Endothelial cell of umbilical vein (primary cell): Measurements from ENCODE around the gene ZKSCAN2. TPM values are rescaled to one million over a fixed set of nuclear protein-coding genes. Genes with fewer than 3 reads are reported as not detected.

ENCODE experiments used
- BruUV-seq: library from RNA; stranded (reverse); fragments of 400-500 nt; replicated peaks from 2 replicates; lab custom pipeline; 2021; lab: Mats Ljungman, UMichigan
- CTCF ChIA-PET: fragments of 300-600, 350-600 bp; sonication (Branson Sonifier 250); formaldehyde crosslinking; loops from one replicate; lab custom pipeline; 2021; ENCODE audit warnings: antibody characterized with exemption, inconsistent platforms; lab: Charles Lee
- POLR2A ChIA-PET: fragments of 300-600, 350-600 bp; sonication (Branson Sonifier 250); formaldehyde crosslinking; loops from one replicate; lab custom pipeline; 2021; ENCODE audit warnings: antibody characterized with exemption, inconsistent platforms; lab: Charles Lee
- DNase-seq: peaks from one replicate; pipeline ENCODE4 v3.0.0-alpha.2; 2011; ENCODE audit warnings: low read depth, low spot score
- FAIRE-seq: peaks from 2 replicates; lab custom pipeline; 2011; peaks lifted over from hg19 to GRCh38; lab: Jason Lieb, UNC
- H2AFZ ChIP-seq: 2 replicates; pipeline ENCODE4 v1.6.0; 2012; ENCODE audit warnings: low read depth, low read length, control low read depth, inconsistent platforms
- H3K27ac ChIP-seq: 2 replicates; pipeline ENCODE4 v1.5.1; 2011; ENCODE audit warnings: low read depth, mild to moderate bottlenecking, control low read depth, low read length, moderate library complexity; ENCODE audit not compliant: insufficient read depth
- H3K27me3 ChIP-seq, 2 experiments: 2 replicates each; pipeline versions ENCODE4 v1.6.0 to v1.6.1; 2011; ENCODE audit warnings: low read length in 2 of 2, mixed read lengths in 1 of 2; ENCODE audit not compliant: control insufficient read depth in 2 of 2, insufficient read depth in 2 of 2
- H3K36me3 ChIP-seq, 2 experiments: 2 replicates in 1 of 2; 3 replicates in 1 of 2; pipeline ENCODE4 v1.5.1; 2011; ENCODE audit warnings: low read length in 2 of 2, mild to moderate bottlenecking in 1 of 2, moderate library complexity in 1 of 2; ENCODE audit not compliant: control insufficient read depth in 2 of 2, insufficient read depth in 2 of 2; ENCODE audit errors: extremely low read depth in 1 of 2
- H3K4me1 ChIP-seq: 3 replicates; pipeline ENCODE4 v1.5.1; 2011; ENCODE audit warnings: mild to moderate bottlenecking, low read length; ENCODE audit not compliant: control insufficient read depth, insufficient read depth; ENCODE audit errors: extremely low read depth
- H3K4me2 ChIP-seq: 2 replicates; pipeline ENCODE4 v1.6.1; 2011; ENCODE audit warnings: low read length, control low read depth, mixed read lengths; ENCODE audit not compliant: insufficient read depth
- H3K4me3 ChIP-seq, 3 experiments: fragments of 200-600 bp in 1 of 3; sonication (generic), shearing (Covaris generic) in 1 of 3; replicated peaks in 1 of 3; 2 replicates each; pipeline ENCODE4 v1.5.1; 2011 to 2016; ENCODE audit warnings: control low read depth in 3 of 3, low read length in 3 of 3, mild to moderate bottlenecking in 2 of 3, inconsistent platforms in 1 of 3, low read depth in 1 of 3, moderate library complexity in 1 of 3; ENCODE audit not compliant: insufficient read depth in 1 of 3
- H3K79me2 ChIP-seq: 2 replicates; pipeline ENCODE4 v1.6.0; 2012; ENCODE audit warnings: low read length, inconsistent platforms; ENCODE audit not compliant: control insufficient read depth, insufficient read depth
- H3K9ac ChIP-seq: replicated peaks from 2 replicates; pipeline ENCODE3; 2011; ENCODE audit warnings: low read length, control low read depth; ENCODE audit not compliant: insufficient read depth; ENCODE audit errors: extremely low read depth
- H3K9me1 ChIP-seq: replicated peaks from 3 replicates; pipeline ENCODE4 v1.6.0; 2011; ENCODE audit warnings: mild to moderate bottlenecking, low read length; ENCODE audit not compliant: control insufficient read depth, insufficient read depth; ENCODE audit errors: extremely low read depth
- H3K9me3 ChIP-seq: replicated peaks from 2 replicates; pipeline ENCODE4 v1.5.1; 2012; ENCODE audit warnings: low read length, inconsistent platforms; ENCODE audit not compliant: control insufficient read depth, insufficient read depth
- H4K20me1 ChIP-seq: replicated peaks from 2 replicates; pipeline ENCODE3; 2011; ENCODE audit warnings: mild to moderate bottlenecking, low read length; ENCODE audit not compliant: control insufficient read depth, insufficient read depth; ENCODE audit errors: extremely low read depth
- EZH2 ChIP-seq: IDR thresholded peaks from 2 replicates; pipeline ENCODE4 v1.6.1; 2012; ENCODE audit warnings: borderline replicate concordance, low read depth, mild to moderate bottlenecking, moderate library complexity, low read length, inconsistent platforms; ENCODE audit not compliant: severe bottlenecking
- FOS ChIP-seq: IDR thresholded peaks from 2 replicates; pipeline ENCODE4 v1.6.1; 2011; ENCODE audit warnings: mild to moderate bottlenecking, low read length, moderate library complexity, borderline replicate concordance; ENCODE audit not compliant: insufficient read depth
- GATA2 ChIP-seq: IDR thresholded peaks from 2 replicates; pipeline ENCODE4 v1.7.0; 2011; ENCODE audit warnings: low read depth, mild to moderate bottlenecking, moderate library complexity, mixed read lengths, low read length; ENCODE audit not compliant: insufficient read length, insufficient read depth
- JUN ChIP-seq: IDR thresholded peaks from 2 replicates; pipeline ENCODE4 v1.6.1; 2011; ENCODE audit warnings: borderline replicate concordance, low read depth; ENCODE audit not compliant: insufficient read length, insufficient read depth
- MYC ChIP-seq: IDR thresholded peaks from one replicate; pipeline ENCODE4 v1.6.1; 2011; ENCODE audit warnings: mild to moderate bottlenecking, low read depth, low read length
- POLR2A ChIP-seq: IDR thresholded peaks from 2 replicates; pipeline ENCODE4 v1.6.1; 2012; ENCODE audit warnings: low read depth, mild to moderate bottlenecking, control low read depth, low read length
- POLR2AphosphoS5 ChIP-seq: IDR thresholded peaks from 2 replicates; pipeline ENCODE4 v1.6.1; 2012; ENCODE audit warnings: low read depth, mild to moderate bottlenecking, control low read depth, low read length, moderate library complexity; ENCODE audit not compliant: insufficient read depth
- dilution Hi-C: fragments of 300-500 bp; cut with MboI; formaldehyde crosslinking; loops from one replicate; pipeline ENCODE4 v1.15.0; 2019; ENCODE audit warnings: low sequenced_read_pairs; ENCODE audit not compliant: extremely low pct_ligation_motif_present
- intact Hi-C: fragments of 100-400 bp; cut with micrococcal nuclease; formaldehyde crosslinking; loops from one replicate; pipeline ENCODE4 v1.10.0; 2022
- polyA plus RNA-seq, 4 experiments: library from polyadenylated mRNA; depleted of rRNA in 3 of 4; stranded (reverse) in 3 of 4; unstranded in 1 of 4; fragments of >200 nt; gene quantifications; 2 replicates each; pipeline versions ENCODE4 v1.2.1 to v1.2.3, GENCODE V29; 2011 to 2012; ENCODE audit warnings: missing spikeins in 1 of 4
- total RNA-seq: library from RNA; stranded (reverse); gene quantifications from 2 replicates; pipeline ENCODE4 v1.2.3, GENCODE V29; 2021
- TF ChIP-seq, protein P1 (sequence below): IDR thresholded peaks from 2 replicates; pipeline ENCODE4 v1.6.1; 2011; ENCODE audit not compliant: insufficient read depth, insufficient read length
- TF ChIP-seq, protein P2 (sequence below), 2 donors: IDR thresholded peaks; 1 replicate in 1 of 2; 2 replicates in 1 of 2; pipeline ENCODE4 v1.5.1; 2011; ENCODE audit warnings: low read length in 2 of 2, mild to moderate bottlenecking in 2 of 2, moderate library complexity in 2 of 2, control low read depth in 1 of 2, inconsistent platforms in 1 of 2, low read depth in 1 of 2; ENCODE audit not compliant: insufficient read depth in 1 of 2; ENCODE audit errors: extremely low read depth in 1 of 2

The ZKSCAN2 gene
- total and polyA plus RNA-seq, 2 donors (not counting 3 experiments of a cell fraction or from before 2014, with no cell fraction given), result 1.4 to 4.7 TPM

- H3K36me3 ChIP-seq, result no peaks in the 10 kb centered on the region
- ChIA-PET POLR2A (no interaction called here), CTCF (interaction anchor here (0.5 to 2.8 kb wide), 3 partner anchors 48 to 1830 kb away, joined by 3 to 17 read pairs (median 3); no protein-coding TSS in a partner anchor)
- no peaks in the 10 kb centered on the region for H3K9me3 ChIP-seq
- no peaks in the 10 kb centered on the region for H3K27me3 ChIP-seq
- DNase-seq, result no peak
- intact Hi-C loops, result no loop called here
- TF ChIP-seq GATA2, result no peak
- TF ChIP-seq EZH2, result no peak
- no peaks in the 10 kb centered on the region for H3K4me1 ChIP-seq
- no peak overlapping the region for H3K27ac ChIP-seq
- H3K79me2 ChIP-seq, result no peaks in the 10 kb centered on the region
- H3K4me2 ChIP-seq, result no peak overlapping the region
- no peaks in the 10 kb centered on the region for H4K20me1 ChIP-seq
- FAIRE-seq, result no peak
- no peak overlapping the region for H3K4me3 ChIP-seq
- no peak overlapping the region for H3K9ac ChIP-seq
- no TSS peak for BruUV-seq
- dilution Hi-C loops, result no loop called here
- no peaks in the 10 kb centered on the region for H3K9me1 ChIP-seq
- H2AFZ ChIP-seq, result no peak overlapping the region
Observed at GRCh38 chr16:25279491-25279890, 21.8 kb upstream of the ZKSCAN2 start.

- H3K9me1 ChIP-seq, result no peaks in the 10 kb centered on the region
- BruUV-seq, result no TSS peak
- H3K4me1 ChIP-seq, result no peaks in the 10 kb centered on the region
- no peaks in the 10 kb centered on the region for H3K79me2 ChIP-seq
- H2AFZ ChIP-seq, result no peak overlapping the region
- no peak overlapping the region for H3K9ac ChIP-seq
- H3K27ac ChIP-seq, result no peak overlapping the region
- ChIA-PET CTCF (interaction anchor here (2.7 kb wide), 1 partner anchor 11 kb away, joined by 11 read pairs; no protein-coding TSS in a partner anchor), POLR2A (interaction anchor here (1.0 kb wide), 1 partner anchor 13 kb away, joined by 3 read pairs; no protein-coding TSS in a partner anchor)
- intact Hi-C loops, result no loop called here
- no peak overlapping the region for H3K4me3 ChIP-seq
- TF ChIP-seq GATA2 (no peak), POLR2A (no peak), EZH2 (no peak), MYC (no peak), POLR2AphosphoS5 (no peak), FOS (no peak), JUN (no peak)
- TF ChIP-seq, protein P1, sequence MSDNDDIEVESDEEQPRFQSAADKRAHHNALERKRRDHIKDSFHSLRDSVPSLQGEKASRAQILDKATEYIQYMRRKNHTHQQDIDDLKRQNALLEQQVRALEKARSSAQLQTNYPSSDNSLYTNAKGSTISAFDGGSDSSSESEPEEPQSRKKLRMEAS, result no peak
- TF ChIP-seq, protein P2, sequence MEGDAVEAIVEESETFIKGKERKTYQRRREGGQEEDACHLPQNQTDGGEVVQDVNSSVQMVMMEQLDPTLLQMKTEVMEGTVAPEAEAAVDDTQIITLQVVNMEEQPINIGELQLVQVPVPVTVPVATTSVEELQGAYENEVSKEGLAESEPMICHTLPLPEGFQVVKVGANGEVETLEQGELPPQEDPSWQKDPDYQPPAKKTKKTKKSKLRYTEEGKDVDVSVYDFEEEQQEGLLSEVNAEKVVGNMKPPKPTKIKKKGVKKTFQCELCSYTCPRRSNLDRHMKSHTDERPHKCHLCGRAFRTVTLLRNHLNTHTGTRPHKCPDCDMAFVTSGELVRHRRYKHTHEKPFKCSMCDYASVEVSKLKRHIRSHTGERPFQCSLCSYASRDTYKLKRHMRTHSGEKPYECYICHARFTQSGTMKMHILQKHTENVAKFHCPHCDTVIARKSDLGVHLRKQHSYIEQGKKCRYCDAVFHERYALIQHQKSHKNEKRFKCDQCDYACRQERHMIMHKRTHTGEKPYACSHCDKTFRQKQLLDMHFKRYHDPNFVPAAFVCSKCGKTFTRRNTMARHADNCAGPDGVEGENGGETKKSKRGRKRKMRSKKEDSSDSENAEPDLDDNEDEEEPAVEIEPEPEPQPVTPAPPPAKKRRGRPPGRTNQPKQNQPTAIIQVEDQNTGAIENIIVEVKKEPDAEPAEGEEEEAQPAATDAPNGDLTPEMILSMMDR (IDR thresholded peaks at IDR 0.05; ENCODE audit: extremely low read depth in 1 of 2, insufficient read depth in 1 of 2, low read depth in 1 of 2, low read length in 2 of 2), result no peak
- dilution Hi-C loops, result no loop called here
- H3K27me3 ChIP-seq, result no peaks in the 10 kb centered on the region
- H3K9me3 ChIP-seq, result no peaks in the 10 kb centered on the region
- no peak overlapping the region for H3K4me2 ChIP-seq
- FAIRE-seq (no peak), DNase-seq (no peak)
- no peaks in the 10 kb centered on the region for H3K36me3 ChIP-seq
- H4K20me1 ChIP-seq, result no peaks in the 10 kb centered on the region
Observed at GRCh38 chr16:25271421-25271820, 13.8 kb upstream of the ZKSCAN2 start.
